IMR-90 (cell line): ENCODE measurements around the gene EPSTI1. TPM values are rescaled to one million over a fixed set of nuclear protein-coding genes. Genes with fewer than 3 reads are reported as not detected.

Experiments
- ATAC-seq: fragments of 200-7000 bp; cut with Tn5 transposase; 2 replicates; pipeline ENCODE4 v1.9.1; 2020; ENCODE audit warnings: low read depth, mild to moderate bottlenecking, moderate library complexity
- BruUV-seq: library from RNA; stranded (reverse); fragments of 400-500 nt; replicated peaks from 2 replicates; lab custom pipeline; 2021; lab: Mats Ljungman, UMichigan
- CTCF ChIA-PET: fragments of 300-600 bp; formaldehyde crosslinking; extraction: SDS; loops from one replicate; lab custom pipeline; 2021; ENCODE audit warnings: antibody characterized with exemption; lab: Yijun Ruan, JAX
- POLR2A ChIA-PET: fragments of 300-600 bp; sonication (Branson Sonifier 250); formaldehyde crosslinking; loops from one replicate; lab custom pipeline; 2022; ENCODE audit warnings: antibody characterized with exemption; ENCODE audit not compliant: unreplicated experiment; lab: Charles Lee
- DNase-seq: peaks from one replicate; pipeline ENCODE4 v3.0.0; 2013
- H2AFZ ChIP-seq: replicated peaks from 2 replicates; pipeline ENCODE3; 2013; ENCODE audit warnings: low read length, mild to moderate bottlenecking; ENCODE audit not compliant: poor library complexity
- H2AK5ac ChIP-seq: 2 replicates; pipeline ENCODE4 v1.6.1; 2013; ENCODE audit warnings: low read depth, low read length, inconsistent platforms
- H2AK9ac ChIP-seq: replicated peaks from 2 replicates; pipeline ENCODE3; 2013; ENCODE audit warnings: mild to moderate bottlenecking, low read depth, low read length, moderate library complexity; ENCODE audit not compliant: poor library complexity
- H2BK120ac ChIP-seq: 2 replicates; pipeline ENCODE4 v1.6.1; 2013; ENCODE audit warnings: low read depth, low read length, inconsistent platforms
- H2BK15ac ChIP-seq: 3 replicates; pipeline ENCODE4 v1.6.1; 2013; ENCODE audit warnings: low read depth, low read length, inconsistent platforms
- H2BK20ac ChIP-seq: 2 replicates; pipeline ENCODE4 v1.6.1; 2013; ENCODE audit warnings: low read depth, mild to moderate bottlenecking, inconsistent platforms, low read length, moderate library complexity
- H2BK5ac ChIP-seq: 2 replicates; pipeline ENCODE4 v1.6.1; 2013; ENCODE audit warnings: mild to moderate bottlenecking, low read depth, low read length, inconsistent platforms; ENCODE audit not compliant: poor library complexity, severe bottlenecking
- H3K14ac ChIP-seq: replicated peaks from 2 replicates; pipeline ENCODE4 v1.6.1; 2013; ENCODE audit warnings: low read depth, low read length, inconsistent platforms
- H3K18ac ChIP-seq: 2 replicates; pipeline ENCODE4 v1.6.1; 2013; ENCODE audit warnings: low read depth, low read length, control low read depth
- H3K23ac ChIP-seq: 2 replicates; pipeline ENCODE4 v1.6.1; 2013; ENCODE audit warnings: low read depth, low read length, inconsistent platforms
- H3K27ac ChIP-seq: 2 replicates; pipeline ENCODE4 v1.5.1; 2013; ENCODE audit warnings: mild to moderate bottlenecking, control low read depth, low read length; ENCODE audit not compliant: insufficient read depth
- H3K27me3 ChIP-seq: 2 replicates; pipeline ENCODE4 v1.6.1; 2013; ENCODE audit warnings: low read length; ENCODE audit not compliant: control insufficient read depth, insufficient read depth
- H3K36me3 ChIP-seq: 2 replicates; pipeline ENCODE4 v1.6.1; 2013; ENCODE audit warnings: low read length, mixed read lengths; ENCODE audit not compliant: control insufficient read depth, insufficient read depth
- H3K4ac ChIP-seq: 2 replicates; pipeline ENCODE4 v1.6.1; 2013; ENCODE audit warnings: low read depth, low read length, inconsistent platforms
- H3K4me1 ChIP-seq: 2 replicates; pipeline ENCODE4 v1.6.1; 2013; ENCODE audit warnings: low read length, mixed read lengths; ENCODE audit not compliant: control insufficient read depth, insufficient read depth
- H3K4me2 ChIP-seq: 2 replicates; pipeline ENCODE4 v1.6.1; 2013; ENCODE audit warnings: low read depth, mild to moderate bottlenecking, control low read depth, low read length, moderate library complexity
- H3K4me3 ChIP-seq: 2 replicates; pipeline ENCODE4 v1.5.1; 2013; ENCODE audit warnings: low read depth, mild to moderate bottlenecking, control low read depth, low read length, moderate library complexity; ENCODE audit not compliant: insufficient read depth
- H3K56ac ChIP-seq: 2 replicates; pipeline ENCODE4 v1.6.1; 2013; ENCODE audit warnings: low read length, inconsistent platforms; ENCODE audit not compliant: insufficient read depth; ENCODE audit errors: extremely low read depth
- H3K79me1 ChIP-seq, 2 experiments: 2 replicates each; pipeline ENCODE4 v1.6.1; 2013; ENCODE audit warnings: low read length in 2 of 2, inconsistent platforms in 1 of 2, low read depth in 1 of 2
- H3K9ac ChIP-seq: 2 replicates; pipeline ENCODE4 v1.6.1; 2013; ENCODE audit warnings: low read depth, low read length, control low read depth
- H3K9me1 ChIP-seq: 2 replicates; pipeline ENCODE4 v1.6.1; 2013; ENCODE audit warnings: low read length, inconsistent platforms; ENCODE audit not compliant: insufficient read depth
- H3K9me3 ChIP-seq: 2 replicates; pipeline ENCODE4 v1.6.1; 2013; ENCODE audit warnings: low read length; ENCODE audit not compliant: control insufficient read depth, insufficient read depth
- H4K20me1 ChIP-seq: 2 replicates; pipeline ENCODE4 v1.6.1; 2013; ENCODE audit warnings: low read length, inconsistent platforms; ENCODE audit not compliant: insufficient read depth
- H4K5ac ChIP-seq: 2 replicates; pipeline ENCODE4 v1.6.1; 2013; ENCODE audit warnings: mild to moderate bottlenecking, low read depth, low read length, control low read depth
- H4K8ac ChIP-seq, 2 experiments: 2 replicates each; pipeline ENCODE4 v1.6.1; 2013; ENCODE audit warnings: low read depth in 2 of 2, low read length in 2 of 2, control low read depth in 1 of 2, inconsistent platforms in 1 of 2
- H4K91ac ChIP-seq: 2 replicates; pipeline ENCODE4 v1.6.1; 2013; ENCODE audit warnings: low read depth, low read length, inconsistent platforms; ENCODE audit not compliant: insufficient read depth
- BHLHE40 ChIP-seq: fragments of 150-350 bp; IDR thresholded peaks from 2 replicates; pipeline ENCODE4 v1.6.1; 2016; ENCODE audit warnings: mild to moderate bottlenecking, low read depth, low read length
- CEBPB ChIP-seq: IDR thresholded peaks from 2 replicates; pipeline ENCODE4 v1.6.1; 2012; ENCODE audit warnings: low read depth, low read length, improper control_type of control experiment
- CHD1 ChIP-seq: IDR thresholded peaks from 2 replicates; pipeline ENCODE4 v1.6.1; 2012; ENCODE audit warnings: low read depth, low read length, improper control_type of control experiment
- FOS ChIP-seq: fragments of 150-350 bp; IDR thresholded peaks from 2 replicates; pipeline ENCODE4 v1.6.1; 2016; ENCODE audit warnings: low read depth, low read length
- MAFK ChIP-seq: IDR thresholded peaks from 2 replicates; pipeline ENCODE4 v1.6.1; 2012; ENCODE audit warnings: low read depth, low read length, improper control_type of control experiment
- MAZ ChIP-seq: IDR thresholded peaks from 2 replicates; pipeline ENCODE4 v1.6.1; 2012; ENCODE audit warnings: low read depth, mild to moderate bottlenecking, low read length, improper control_type of control experiment, moderate library complexity, borderline replicate concordance
- MXI1 ChIP-seq: IDR thresholded peaks from 2 replicates; pipeline ENCODE4 v1.6.1; 2012; ENCODE audit warnings: low read depth, mild to moderate bottlenecking, low read length, moderate library complexity, borderline replicate concordance
- NFE2L2 ChIP-seq: fragments of 150-350 bp; IDR thresholded peaks from 2 replicates; pipeline ENCODE4 v1.6.1; 2016; ENCODE audit warnings: low read depth, mild to moderate bottlenecking, low read length
- POLR2A ChIP-seq: IDR thresholded peaks from 2 replicates; pipeline ENCODE4 v1.6.1; 2012; ENCODE audit warnings: mild to moderate bottlenecking, low read depth, low read length
- RFX5 ChIP-seq: IDR thresholded peaks from 2 replicates; pipeline ENCODE4 v1.8.0; 2012; ENCODE audit warnings: low read depth, mild to moderate bottlenecking, low read length, moderate library complexity
- WGBS, 2 experiments: methylation state at CpG; one replicate each; pipeline versions ENCODE4 v1.1.5 to v1.1.7; 2013; ENCODE audit warnings: missing lambda C conversion rate in 2 of 2; ENCODE audit not compliant: insufficient read length in 1 of 2; ENCODE audit errors: extremely low coverage in 2 of 2; 5-methylcytosine and 5-hydroxymethylcytosine counted together
- dilution Hi-C: fragments of 300-500 bp; cut with HindIII; formaldehyde crosslinking; loops from one replicate; pipeline ENCODE4 v1.14.3; 2018; ENCODE audit warnings: low sequenced_read_pairs; ENCODE audit not compliant: unreplicated experiment
- in situ Hi-C: fragments of 300-500 bp; cut with MboI; formaldehyde crosslinking; loops from 3 replicates; pipeline ENCODE4 v1.14.3; 2019; ENCODE audit warnings: low sequenced_read_pairs, inconsistent platforms, mixed read lengths
- intact Hi-C: fragments of 100-400 bp; cut with micrococcal nuclease; formaldehyde crosslinking; loops from 2 replicates; pipeline ENCODE4 v1.10.0; 2022
- polyA plus RNA-seq, 3 experiments: library from polyadenylated mRNA; depleted of rRNA; stranded (reverse); fragments of >200 nt; gene quantifications; 2 replicates each; pipeline ENCODE4 v1.2.3, GENCODE V29; 2012; ENCODE audit warnings: low replicate concordance in 1 of 3
- total RNA-seq: library from RNA; depleted of rRNA; stranded (reverse); fragments of >200 nt; gene quantifications from 2 replicates; pipeline ENCODE4 v1.2.3, GENCODE V29; 2012
- TF ChIP-seq, protein P1 (sequence below): fragments of 150-350 bp; IDR thresholded peaks from 2 replicates; pipeline ENCODE4 v1.6.1; 2017; ENCODE audit warnings: mild to moderate bottlenecking, antibody characterized with exemption, low read length, low read depth
- TF ChIP-seq, protein P2 (sequence below): fragments of 150-350 bp; IDR thresholded peaks from 2 replicates; pipeline ENCODE4 v1.6.1; 2016; ENCODE audit warnings: low read depth, mild to moderate bottlenecking, low read length, moderate library complexity, borderline replicate concordance

EPSTI1 gene
- total and polyA plus RNA-seq, 2 of the 4 experiments (the other 2 are of a cell fraction) = 0.90 to 1.6 TPM

DNA sequence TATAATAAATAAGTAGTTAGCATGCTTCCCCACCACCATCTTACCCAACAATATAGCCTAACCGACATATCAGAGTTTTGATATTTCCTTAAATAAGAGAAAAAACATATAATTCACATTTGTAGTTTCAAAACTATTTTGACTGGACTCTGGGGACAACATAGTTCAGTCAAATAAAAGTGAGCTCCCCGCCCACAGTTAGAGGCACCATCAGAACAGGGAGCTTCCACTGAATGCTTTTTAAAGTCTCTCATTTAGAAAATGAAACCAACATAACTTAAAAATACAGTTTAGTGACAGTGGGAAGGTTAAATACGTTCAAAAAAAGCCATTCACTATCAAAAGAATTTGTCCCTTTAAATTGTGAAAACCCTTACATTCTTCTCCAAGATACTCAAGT, 92.8 kb downstream of the EPSTI1 start:
- in situ Hi-C loops = no loop called here

More for the DNA sequence above, 92.8 kb downstream of the EPSTI1 start:
- Histone ChIP-seq H3K27ac (no peak overlapping the region), H3K9ac (no peak overlapping the region), H3K23ac (no peak overlapping the region), H2BK15ac (no peak overlapping the region), H3K4ac (no peak overlapping the region), H3K56ac (no peak overlapping the region), H3K9me1 (no peaks in the 10 kb centered on the region), H2BK20ac (no peak overlapping the region), H2AFZ (no peak overlapping the region), H3K14ac (no peak overlapping the region), H2BK5ac (no peak overlapping the region), H3K36me3 (no peaks in the 10 kb centered on the region), H3K4me1 (peaks cover 4% of the 10 kb centered on the region; the same call in 1 of the 2 replicates), H3K79me1 (no peaks in the 10 kb centered on the region), H2AK9ac (no peak overlapping the region), H4K8ac (no peak overlapping the region), H3K27me3 (no peaks in the 10 kb centered on the region), H3K4me3 (no peak overlapping the region), H3K4me2 (no peak overlapping the region), H4K91ac (no peak overlapping the region), H4K5ac (no peak overlapping the region), H2BK120ac (no peak overlapping the region), H2AK5ac (no peak overlapping the region), H4K20me1 (no peaks in the 10 kb centered on the region), H3K18ac (no peak overlapping the region), H3K9me3 (no peaks in the 10 kb centered on the region)
- no TSS peak for BruUV-seq
- no peak for TF ChIP-seq RFX5
- TF ChIP-seq, protein P1, sequence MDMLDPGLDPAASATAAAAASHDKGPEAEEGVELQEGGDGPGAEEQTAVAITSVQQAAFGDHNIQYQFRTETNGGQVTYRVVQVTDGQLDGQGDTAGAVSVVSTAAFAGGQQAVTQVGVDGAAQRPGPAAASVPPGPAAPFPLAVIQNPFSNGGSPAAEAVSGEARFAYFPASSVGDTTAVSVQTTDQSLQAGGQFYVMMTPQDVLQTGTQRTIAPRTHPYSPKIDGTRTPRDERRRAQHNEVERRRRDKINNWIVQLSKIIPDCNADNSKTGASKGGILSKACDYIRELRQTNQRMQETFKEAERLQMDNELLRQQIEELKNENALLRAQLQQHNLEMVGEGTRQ = no peak
- no peak for TF ChIP-seq FOS
- no peak for TF ChIP-seq BHLHE40
- no peak for TF ChIP-seq CHD1
- no peak for TF ChIP-seq MAFK
- no peak for TF ChIP-seq NFE2L2
- TF ChIP-seq, protein P2, sequence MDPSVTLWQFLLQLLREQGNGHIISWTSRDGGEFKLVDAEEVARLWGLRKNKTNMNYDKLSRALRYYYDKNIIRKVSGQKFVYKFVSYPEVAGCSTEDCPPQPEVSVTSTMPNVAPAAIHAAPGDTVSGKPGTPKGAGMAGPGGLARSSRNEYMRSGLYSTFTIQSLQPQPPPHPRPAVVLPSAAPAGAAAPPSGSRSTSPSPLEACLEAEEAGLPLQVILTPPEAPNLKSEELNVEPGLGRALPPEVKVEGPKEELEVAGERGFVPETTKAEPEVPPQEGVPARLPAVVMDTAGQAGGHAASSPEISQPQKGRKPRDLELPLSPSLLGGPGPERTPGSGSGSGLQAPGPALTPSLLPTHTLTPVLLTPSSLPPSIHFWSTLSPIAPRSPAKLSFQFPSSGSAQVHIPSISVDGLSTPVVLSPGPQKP = no peak
- no peak for TF ChIP-seq POLR2A
- TF ChIP-seq MXI1 = no peak
- no peak for TF ChIP-seq CEBPB
- no peak for TF ChIP-seq MAZ
- dilution Hi-C loops (no loop called here), intact Hi-C loops (no loop called here)
- CTCF ChIA-PET = no interaction called here
- POLR2A ChIA-PET = no interaction called here
- DNase-seq (no peak), ATAC-seq (no peak)
- no CpG with 5 or more reads among the region's 3 CpGs for WGBS, 2 experiments
